Transverse colon (tissue), 4 donors: Measurements from ENCODE around the gene UBAP2. TPM values are rescaled to one million over a fixed set of nuclear protein-coding genes. Genes with fewer than 3 reads are reported as not detected.

Source experiments
- DNase-seq: peaks from one replicate; pipeline ENCODE4 v3.0.0-alpha.2; 2019
- H3K27ac ChIP-seq, 4 donors: fragments of 200-600 bp; sonication (generic); 2 replicates each; pipeline ENCODE4 v1.5.1; 2016 to 2018; ENCODE audit warnings: inconsistent platforms in 4 of 4
- H3K27me3 ChIP-seq: fragments of 200-600 bp; sonication (generic); 2 replicates; pipeline ENCODE4 v1.5.1; 2017; ENCODE audit warnings: inconsistent platforms
- H3K36me3 ChIP-seq, 4 donors: fragments of 200-600 bp; sonication (generic); 2 replicates each; pipeline ENCODE4 v1.5.1; 2017 to 2019; ENCODE audit warnings: inconsistent platforms in 4 of 4
- H3K4me1 ChIP-seq, 4 donors: fragments of 200-600 bp; sonication (generic); 2 replicates each; pipeline ENCODE4 v1.5.1; 2017 to 2020; ENCODE audit warnings: inconsistent platforms in 4 of 4
- H3K4me3 ChIP-seq, 4 donors: fragments of 200-600 bp; sonication (generic); 1 replicate in 1 of 4; 2 replicates in 3 of 4; pipeline versions ENCODE4 v1.5.1 to v1.6.1; 2017 to 2019; ENCODE audit warnings: inconsistent platforms in 4 of 4
- H3K9me3 ChIP-seq, 2 donors: fragments of 200-600 bp; sonication (generic); 2 replicates each; pipeline ENCODE4 v1.5.1; 2017 to 2019; ENCODE audit warnings: inconsistent platforms in 2 of 2
- EP300 ChIP-seq: sonication (generic); formaldehyde crosslinking; IDR thresholded peaks from one replicate; pipeline ENCODE4 v1.6.1; 2017; ENCODE audit warnings: antibody characterized with exemption, low read depth
- POLR2A ChIP-seq: fragments of 450-650 bp; IDR thresholded peaks from one replicate; pipeline ENCODE4 v1.6.1; 2016; ENCODE audit warnings: antibody characterized with exemption, mild to moderate bottlenecking, moderate library complexity
- POLR2AphosphoS5 ChIP-seq, 3 donors: sonication (generic); formaldehyde crosslinking; IDR thresholded peaks; one replicate each; pipeline ENCODE4 v1.6.1; 2016; ENCODE audit warnings: antibody characterized with exemption in 3 of 3
- WGBS, 2 donors: methylation state at CpG; one replicate each; pipeline ENCODE4 v1.1.5; 2018; ENCODE audit warnings: low coverage in 1 of 2; 5-methylcytosine and 5-hydroxymethylcytosine counted together
- in situ Hi-C, 4 donors: fragments of 200-750 bp; cut with MboI; loops; one replicate each; pipeline versions ENCODE4 v1.15.0 to v1.15.1; 2017; ENCODE audit warnings: low sequenced_read_pairs in 3 of 4, low pct_ligation_motif_present in 1 of 4, low pct_unique_long_range_greater_than_20kb in 1 of 4
- intact Hi-C: fragments of 100-400 bp; cut with DNase I; formaldehyde crosslinking; loops from one replicate; pipeline ENCODE4 v1.15.1; 2023; ENCODE audit warnings: low total_unique reads
- total RNA-seq, 4 donors: library from RNA; depleted of rRNA; stranded (reverse); fragments of >200 nt; gene quantifications; one replicate each; pipeline ENCODE4 v1.1.0, GENCODE V29; 2016
- TF ChIP-seq, protein P1 (sequence below), 5 experiments: fragments of 200-600 bp in 3 of 5; fragments of 450-650 bp in 2 of 5; sonication (generic) in 3 of 5; IDR thresholded peaks; 1 replicate in 2 of 5; 2 replicates in 3 of 5; pipeline ENCODE4 v1.5.1; 2016 to 2017; ENCODE audit warnings: antibody characterized with exemption in 5 of 5, inconsistent platforms in 3 of 5, mild to moderate bottlenecking in 2 of 5, moderate library complexity in 1 of 5

The UBAP2 gene
- total RNA-seq, 4 donors from 2014 or later = 22.5 to 52.1 (median 31.7) TPM

DNA sequence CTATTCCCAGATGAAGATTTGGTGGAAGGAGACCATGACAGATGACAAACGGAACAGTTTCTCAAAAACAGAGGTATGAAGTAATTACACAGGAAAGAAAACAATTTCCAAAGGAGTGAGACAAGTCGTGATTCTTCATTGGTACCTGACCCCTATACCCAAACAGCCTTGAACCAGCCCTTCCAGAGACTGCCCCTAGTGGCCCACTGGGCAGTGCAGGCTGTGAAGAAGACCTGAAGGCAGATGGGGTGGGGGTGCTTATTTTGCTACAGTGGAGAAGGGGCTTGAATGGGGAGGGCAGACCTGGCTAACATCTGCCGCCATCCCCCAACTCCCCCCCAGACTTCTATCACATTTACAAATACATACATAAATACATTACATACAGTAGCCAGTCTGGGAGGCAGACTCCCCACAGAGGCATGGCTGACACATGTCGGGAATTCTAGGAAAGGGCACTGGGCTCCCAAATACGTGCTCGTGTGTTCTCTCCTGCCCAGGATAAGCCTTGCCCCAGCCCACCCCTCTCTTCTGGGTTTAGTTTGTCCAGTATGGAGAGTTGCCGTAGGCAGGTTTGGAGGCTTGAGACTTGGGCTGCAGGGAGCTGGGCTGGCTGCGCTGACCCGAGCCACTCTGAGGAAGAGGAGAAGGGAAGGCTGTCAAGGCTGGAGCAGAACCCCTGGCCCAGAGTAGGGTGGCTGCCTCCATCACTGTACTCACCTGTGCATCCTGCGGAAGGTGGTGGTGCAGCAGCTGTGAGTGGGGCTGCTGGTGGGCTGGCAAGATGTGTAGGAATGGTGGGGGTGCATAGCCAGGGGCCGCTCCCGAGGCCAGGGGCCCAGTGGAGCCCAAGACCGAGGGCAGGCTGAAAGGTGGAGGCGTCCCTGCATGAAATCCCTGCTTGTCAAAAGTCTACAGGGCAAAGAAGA lies 126.5 kb downstream of the UBAP2 start:
- in situ Hi-C loops = no loop called here

DNA sequence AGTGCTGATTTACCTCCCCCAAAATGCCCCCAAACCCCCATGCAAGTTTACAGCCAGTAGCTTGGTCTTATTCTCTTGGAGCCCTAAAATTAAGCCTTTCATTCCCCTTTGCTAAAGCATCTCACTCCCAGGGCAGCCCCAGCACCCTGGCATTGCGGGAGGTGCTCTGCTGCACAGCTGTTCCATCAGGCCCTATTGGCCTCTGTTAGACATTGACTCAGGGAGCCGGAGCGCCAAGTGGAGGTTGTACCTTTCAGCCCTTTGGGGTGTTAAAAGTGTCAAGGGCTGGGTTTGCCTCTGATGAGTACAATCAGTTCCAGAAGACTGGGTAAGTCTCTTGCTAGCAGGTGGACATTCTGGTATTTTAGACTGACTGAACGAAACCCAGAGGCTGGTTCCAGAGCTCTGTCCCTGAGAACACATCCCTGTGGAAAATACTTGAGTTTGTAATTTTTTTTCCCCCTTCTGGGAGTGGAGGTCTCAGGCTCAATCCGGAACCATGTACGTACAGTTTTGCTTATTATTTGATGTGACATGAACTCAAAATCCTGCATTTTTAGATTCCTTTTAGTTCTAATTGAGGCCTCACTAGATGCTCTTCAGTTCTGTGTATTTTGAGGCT lies 129.3 kb downstream of the UBAP2 start:
- intact Hi-C loops (no loop called here), in situ Hi-C loops (no loop called here)
- H3K4me1 ChIP-seq = no peaks in the 10 kb centered on the region
- H3K27me3 ChIP-seq = no peaks in the 10 kb centered on the region
- DNase-seq = no peak
- no peak overlapping the region for H3K4me3 ChIP-seq
- WGBS, 2 donors = 94 to 100% methylated on average over 2 to 6 of the region's 6 CpGs
- H3K36me3 ChIP-seq = peaks cover 0 to 24% (median 1%) of the 10 kb centered on the region in 4 donors
- TF ChIP-seq, protein P1, sequence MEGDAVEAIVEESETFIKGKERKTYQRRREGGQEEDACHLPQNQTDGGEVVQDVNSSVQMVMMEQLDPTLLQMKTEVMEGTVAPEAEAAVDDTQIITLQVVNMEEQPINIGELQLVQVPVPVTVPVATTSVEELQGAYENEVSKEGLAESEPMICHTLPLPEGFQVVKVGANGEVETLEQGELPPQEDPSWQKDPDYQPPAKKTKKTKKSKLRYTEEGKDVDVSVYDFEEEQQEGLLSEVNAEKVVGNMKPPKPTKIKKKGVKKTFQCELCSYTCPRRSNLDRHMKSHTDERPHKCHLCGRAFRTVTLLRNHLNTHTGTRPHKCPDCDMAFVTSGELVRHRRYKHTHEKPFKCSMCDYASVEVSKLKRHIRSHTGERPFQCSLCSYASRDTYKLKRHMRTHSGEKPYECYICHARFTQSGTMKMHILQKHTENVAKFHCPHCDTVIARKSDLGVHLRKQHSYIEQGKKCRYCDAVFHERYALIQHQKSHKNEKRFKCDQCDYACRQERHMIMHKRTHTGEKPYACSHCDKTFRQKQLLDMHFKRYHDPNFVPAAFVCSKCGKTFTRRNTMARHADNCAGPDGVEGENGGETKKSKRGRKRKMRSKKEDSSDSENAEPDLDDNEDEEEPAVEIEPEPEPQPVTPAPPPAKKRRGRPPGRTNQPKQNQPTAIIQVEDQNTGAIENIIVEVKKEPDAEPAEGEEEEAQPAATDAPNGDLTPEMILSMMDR (IDR thresholded peaks at IDR 0.05) = no peak
- no peak for TF ChIP-seq POLR2A
- no peak for TF ChIP-seq POLR2AphosphoS5 (IDR thresholded peaks at IDR 0.05)
- TF ChIP-seq EP300 = no peak
- H3K27ac ChIP-seq = no peak overlapping the region
- H3K9me3 ChIP-seq = no peaks in the 10 kb centered on the region

More for the DNA sequence above, 126.5 kb downstream of the UBAP2 start:
- Histone ChIP-seq H3K27me3 (no peaks in the 10 kb centered on the region), H3K4me1 (peaks cover 0 to 3% (median 0%) of the 10 kb centered on the region in 4 donors), H3K9me3 (no peaks in the 10 kb centered on the region), H3K4me3 (no peak overlapping the region), H3K27ac (no peak overlapping the region), H3K36me3 (peaks cover 0 to 34% (median 8%) of the 10 kb centered on the region in 4 donors)
- TF ChIP-seq POLR2A (no peak), EP300 (no peak), POLR2AphosphoS5 (IDR thresholded peaks at IDR 0.05) (peak in 1 of 3 donors; percentile 3)
- TF ChIP-seq, protein P1 (IDR thresholded peaks at IDR 0.05) = peak; percentile 40 to 56 (median 46)
- 88 to 90% methylated on average over 2 to 14 of the region's 14 CpGs for WGBS, 2 donors
- DNase-seq = no peak
- intact Hi-C loops = loop anchor here (10.0 kb wide), 1 partner anchor 107 kb away; the partner anchor contains the start of gene UBE2R2

DNA sequence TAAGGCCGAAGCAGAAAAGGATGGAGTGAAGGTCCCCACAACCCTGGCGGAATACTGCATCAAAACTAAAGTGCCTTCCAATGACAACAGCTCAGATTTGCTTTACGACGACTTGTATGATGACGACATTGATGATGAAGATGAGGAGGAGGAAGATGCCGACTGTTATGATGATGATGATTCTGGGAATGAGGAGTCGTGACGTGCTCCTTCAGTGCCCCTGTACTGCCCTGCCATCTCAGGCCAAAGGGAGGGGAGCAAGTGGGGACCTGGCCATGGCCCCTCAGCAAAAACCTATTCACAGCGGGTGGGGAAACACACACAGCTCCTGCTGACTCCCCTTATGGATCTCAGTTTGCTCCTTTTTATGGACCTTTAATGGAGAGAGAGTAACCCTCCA lies 131.7 kb downstream of the UBAP2 start:
- WGBS, 2 donors = 89 to 92% methylated on average over 5 to 9 of the region's 9 CpGs
- Histone ChIP-seq H3K4me1 (no peaks in the 10 kb centered on the region), H3K27me3 (no peaks in the 10 kb centered on the region), H3K36me3 (peaks cover 0 to 37% (median 4%) of the 10 kb centered on the region in 4 donors), H3K27ac (no peak overlapping the region), H3K4me3 (no peak overlapping the region), H3K9me3 (no peaks in the 10 kb centered on the region)
- no peak for TF ChIP-seq POLR2A
- TF ChIP-seq EP300 = no peak
- intact Hi-C loops (no loop called here), in situ Hi-C loops (no loop called here)
- no peak for DNase-seq

DNA sequence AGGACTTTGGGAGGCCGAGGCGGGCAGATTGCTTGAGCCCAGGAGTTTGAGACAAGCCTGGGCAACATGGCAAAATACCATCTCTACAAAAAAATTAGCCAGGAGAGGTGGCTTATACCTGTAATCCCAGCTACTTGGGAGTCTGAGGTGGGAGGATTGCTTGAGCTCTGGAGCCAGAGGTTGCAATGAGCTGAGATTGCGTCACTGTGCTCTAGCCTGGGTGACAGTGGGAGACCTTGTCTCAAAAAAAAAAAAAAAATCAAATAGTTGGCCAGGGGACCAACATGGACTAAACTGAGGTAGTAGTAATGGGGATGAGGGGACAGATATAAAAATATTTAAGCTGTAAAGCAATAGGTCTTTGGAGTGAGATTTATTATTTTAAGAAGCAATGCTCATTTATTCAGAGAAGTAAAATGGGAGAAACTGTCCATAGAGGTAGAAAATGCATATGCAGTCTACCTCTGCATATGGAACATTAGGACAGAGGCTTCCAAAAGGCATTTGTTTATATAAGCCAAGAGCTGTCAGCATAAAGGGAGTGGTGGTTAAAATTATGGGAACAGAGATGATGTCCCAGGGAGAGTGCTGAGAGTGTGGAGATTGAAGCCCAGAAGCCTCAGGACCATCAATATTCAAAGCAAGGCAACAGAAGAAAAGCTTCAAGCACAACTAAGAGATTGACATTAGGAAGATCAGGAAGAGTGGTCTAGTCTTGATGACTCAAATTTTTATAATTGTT lies 133.6 kb downstream of the UBAP2 start:
- H3K27ac ChIP-seq = no peak overlapping the region
- H3K4me1 ChIP-seq = no peaks in the 10 kb centered on the region
- TF ChIP-seq EP300 (no peak), POLR2A (no peak), POLR2AphosphoS5 (IDR thresholded peaks at IDR 0.05) (no peak)
- TF ChIP-seq, protein P1 (IDR thresholded peaks at IDR 0.05) = no peak
- H3K27me3 ChIP-seq = no peaks in the 10 kb centered on the region
- WGBS, 2 donors = 97% methylated on average over 3 of the region's 3 CpGs; no CpG with 5 or more reads in 1 of the 2 donors
- no peaks in the 10 kb centered on the region for H3K9me3 ChIP-seq
- in situ Hi-C loops (no loop called here), intact Hi-C loops (no loop called here)
- DNase-seq = no peak
- H3K4me3 ChIP-seq = no peak overlapping the region
- H3K36me3 ChIP-seq = peaks cover 0 to 28% (median 4%) of the 10 kb centered on the region in 4 donors
